ENCODE results near the gene FEM1C.

The FEM1C gene

GRCh38 chr5:115544436-115545350 is at the start of gene FEM1C:
Gene FEM1C (minus strand): TSS chr5:115544775. CDS start chr5:115543493, 1,282 bp downstream.
- DNase-seq, result peak; percentile 99

DNA sequence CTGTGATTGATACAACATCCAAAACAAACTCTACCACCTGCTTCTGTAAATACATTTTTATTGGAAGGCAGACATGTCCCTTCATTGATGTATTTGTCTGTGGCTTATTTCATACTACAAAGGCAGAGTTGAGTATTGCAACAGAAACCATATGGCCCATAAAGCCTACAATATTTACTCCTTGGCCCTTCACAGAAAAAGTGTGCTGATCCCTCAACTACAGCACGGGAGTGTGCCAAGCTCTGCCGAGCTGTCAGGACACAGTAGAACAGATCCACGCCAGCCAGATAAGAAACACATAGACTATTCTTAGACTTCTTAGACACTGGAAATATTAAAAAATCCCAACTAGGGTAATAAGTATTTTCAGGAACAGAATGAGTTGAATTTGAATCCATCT is 44.5 kb upstream of the FEM1C start:
- DNase-seq, result no peak

GRCh38 chr5:115588640-115589039 is 44.1 kb upstream of the FEM1C start:
- no peak for DNase-seq

DNA sequence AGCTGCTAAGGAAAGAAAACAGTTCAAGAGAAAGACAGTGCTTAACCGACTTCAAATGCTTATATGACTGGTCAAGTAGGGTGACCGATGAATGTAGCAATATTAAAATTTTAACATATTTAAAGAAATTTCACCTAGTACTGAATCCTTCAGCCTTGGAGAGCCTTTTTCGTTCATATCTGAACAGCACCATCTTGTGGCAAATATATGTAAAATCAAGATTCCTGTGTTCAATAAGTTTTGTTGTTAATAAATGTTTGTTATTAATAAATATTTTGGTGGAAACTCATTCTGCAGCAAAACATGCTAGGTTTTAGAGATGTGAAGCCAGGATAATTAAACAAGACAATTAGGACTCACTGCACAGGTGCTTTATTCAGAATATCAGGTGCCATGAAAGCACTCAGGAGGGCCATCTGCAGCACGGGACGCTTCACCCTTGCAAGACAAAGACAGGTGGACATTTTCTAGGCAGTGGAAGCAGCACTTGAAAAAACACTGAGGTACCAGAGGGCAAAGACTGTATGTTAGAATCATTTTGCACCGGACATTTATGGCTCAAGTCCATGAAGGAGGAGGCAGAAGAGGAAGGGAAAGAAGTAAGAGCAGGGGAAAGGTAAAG is 42.1 kb upstream of the FEM1C start:
- DNase-seq, result no peak

- DNase-seq, result no peak
Observed at GRCh38 chr5:115585265-115585664, 40.7 kb upstream of the FEM1C start.

- no peak for DNase-seq
Observed at GRCh38 chr5:115584501-115584900, 39.9 kb upstream of the FEM1C start.

DNA sequence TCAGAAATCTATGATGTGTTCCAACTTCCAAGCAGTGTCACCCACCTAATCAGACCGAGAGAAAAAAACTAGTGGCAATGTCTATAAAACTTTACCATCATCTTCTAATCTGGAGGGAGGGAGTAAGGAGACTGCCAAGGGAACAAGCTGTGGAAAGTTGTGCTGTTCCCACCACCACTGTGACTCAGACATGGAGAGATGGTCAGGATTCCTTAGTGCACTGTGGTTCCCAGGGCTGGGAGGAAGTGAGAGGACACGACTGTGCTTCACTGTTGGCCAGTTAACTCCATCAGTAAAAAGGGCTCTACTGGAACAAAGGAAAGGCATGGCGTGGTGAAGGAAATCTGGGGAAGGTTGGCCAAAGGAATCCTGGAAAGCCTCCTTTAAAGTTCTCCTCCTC is 38.9 kb upstream of the FEM1C start:
- no peak for DNase-seq

- DNase-seq, result no peak
Observed at GRCh38 chr5:115580941-115581340, 36.4 kb upstream of the FEM1C start.

DNA sequence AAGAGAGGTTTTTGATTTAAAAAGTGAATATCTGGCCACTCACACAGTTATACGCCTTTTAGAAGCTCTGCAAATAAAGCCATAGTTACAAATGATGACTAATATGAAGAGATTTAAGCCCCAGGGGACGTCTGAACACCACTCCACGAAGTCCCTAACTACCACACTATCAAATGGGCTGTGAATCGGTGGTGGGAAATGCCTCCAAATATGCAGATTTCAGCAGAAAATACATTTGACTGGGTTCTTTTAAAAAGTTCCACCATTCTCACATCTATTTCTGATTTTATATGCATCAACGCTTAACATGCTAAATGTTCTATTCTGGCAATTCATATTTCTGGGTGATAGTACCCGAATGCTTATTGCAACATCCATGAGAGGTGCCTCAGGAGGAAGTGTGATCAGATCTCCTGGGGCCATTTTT is 35.2 kb upstream of the FEM1C start:
- DNase-seq, result no peak

DNA sequence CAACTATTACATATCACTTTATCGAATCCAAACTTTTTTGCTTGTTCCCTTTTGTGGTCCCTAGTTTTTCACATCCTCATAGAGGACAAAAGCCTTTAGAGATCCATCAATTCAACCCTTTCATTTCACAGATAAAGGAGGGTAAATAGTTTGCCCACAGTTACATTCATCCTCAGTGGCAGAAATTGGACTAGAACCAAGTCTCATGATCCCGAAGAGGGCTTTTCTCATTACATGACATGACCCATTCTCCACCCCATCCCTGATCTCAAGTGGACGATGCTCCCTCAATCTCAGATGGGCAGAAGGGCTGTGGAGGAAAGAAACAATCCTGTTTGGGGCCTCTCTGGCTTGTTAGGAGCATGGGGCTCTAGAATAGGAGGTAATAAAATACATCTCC is 34.6 kb upstream of the FEM1C start:
- no peak for DNase-seq

GRCh38 chr5:115578657-115579056 is 34.1 kb upstream of the FEM1C start:
- no peak for DNase-seq

- no peak for DNase-seq
Observed at GRCh38 chr5:115577741-115578140, 33.2 kb upstream of the FEM1C start.

DNA sequence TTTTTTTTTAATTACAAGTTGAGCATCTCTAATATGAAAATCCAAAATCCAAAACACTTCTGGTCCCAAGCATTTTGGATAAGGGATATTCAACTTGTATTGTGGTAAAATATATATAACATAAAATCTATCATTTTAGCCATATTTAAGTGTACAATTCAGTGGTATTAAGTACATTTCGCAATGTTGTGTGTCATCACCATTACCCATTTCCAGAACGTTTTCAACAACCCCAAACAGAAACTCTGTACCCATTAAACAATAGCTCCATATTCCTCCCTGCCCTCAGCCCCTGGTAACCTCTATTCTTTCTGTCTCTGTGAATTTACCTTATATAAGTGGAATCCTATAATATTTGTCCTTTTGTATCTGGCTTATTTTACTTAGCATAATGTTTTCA is 32.8 kb upstream of the FEM1C start:
- DNase-seq, result no peak

GRCh38 chr5:115575167-115576070 is 30.8 kb upstream of the FEM1C start:
- DNase-seq, result no peak

GRCh38 chr5:115573133-115573532 is 28.6 kb upstream of the FEM1C start:
- DNase-seq, result no peak

DNA sequence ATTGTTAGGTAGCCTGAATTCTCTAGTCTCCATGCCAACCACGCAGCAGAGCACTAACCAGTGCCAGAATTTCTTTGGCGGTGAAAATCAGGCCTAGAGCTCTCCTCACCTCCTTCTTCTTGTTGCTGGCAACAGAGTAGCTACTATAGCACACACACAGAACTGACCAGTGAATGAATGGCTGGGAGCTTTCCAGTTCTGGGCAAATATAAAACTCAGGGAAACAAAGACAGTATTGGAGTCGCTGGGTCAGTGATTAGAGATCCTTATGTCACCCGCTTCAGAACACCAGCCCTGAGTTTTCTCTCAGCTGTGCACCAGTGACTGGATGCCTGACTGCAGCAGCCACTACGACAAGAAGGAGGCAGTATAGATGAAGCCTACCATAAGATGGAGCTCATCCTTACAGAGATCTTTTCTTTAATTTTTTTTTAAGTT is 26.9 kb upstream of the FEM1C start:
- no peak for DNase-seq

DNA sequence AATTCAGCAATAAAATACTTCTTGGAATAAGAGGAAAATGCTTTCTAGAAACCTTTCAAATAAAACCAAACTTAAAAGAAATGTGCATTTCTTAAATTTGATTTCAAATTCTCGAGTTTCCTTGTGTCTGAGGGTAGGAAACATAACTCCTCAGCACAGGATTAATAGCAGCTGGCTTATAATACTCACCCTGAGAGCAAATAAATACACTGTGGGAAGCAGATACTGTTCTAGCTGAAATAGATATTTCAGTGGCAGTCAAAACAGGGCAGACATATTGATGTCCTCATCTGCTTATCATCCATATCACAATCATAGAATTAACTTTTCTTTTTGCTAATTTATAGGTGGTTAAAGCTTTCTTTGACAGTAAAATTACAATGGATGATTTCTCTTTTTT is 24.1 kb upstream of the FEM1C start:
- DNase-seq, result no peak

DNA sequence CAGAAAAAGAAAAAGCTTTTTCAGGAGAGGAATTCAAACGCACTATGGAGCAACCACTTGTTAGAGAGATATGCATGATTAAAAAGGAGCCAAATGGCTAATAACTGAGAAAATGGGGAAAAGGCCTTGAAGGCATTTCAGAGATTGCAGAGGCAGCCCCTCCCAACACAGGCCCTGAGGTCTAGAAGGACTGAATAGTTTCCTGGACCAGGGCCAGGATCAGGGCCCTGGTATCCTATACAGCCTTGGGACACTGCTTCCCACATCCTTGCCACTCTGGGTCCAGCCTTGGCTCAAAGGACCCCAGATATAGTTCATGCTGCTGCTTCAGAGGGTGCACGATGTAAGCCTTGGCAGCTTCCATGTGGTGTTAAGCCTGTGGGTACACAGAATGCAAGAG is 20.7 kb upstream of the FEM1C start:
- no peak for DNase-seq

- DNase-seq, result no peak
Observed at GRCh38 chr5:115561176-115561575, 16.6 kb upstream of the FEM1C start.

DNA sequence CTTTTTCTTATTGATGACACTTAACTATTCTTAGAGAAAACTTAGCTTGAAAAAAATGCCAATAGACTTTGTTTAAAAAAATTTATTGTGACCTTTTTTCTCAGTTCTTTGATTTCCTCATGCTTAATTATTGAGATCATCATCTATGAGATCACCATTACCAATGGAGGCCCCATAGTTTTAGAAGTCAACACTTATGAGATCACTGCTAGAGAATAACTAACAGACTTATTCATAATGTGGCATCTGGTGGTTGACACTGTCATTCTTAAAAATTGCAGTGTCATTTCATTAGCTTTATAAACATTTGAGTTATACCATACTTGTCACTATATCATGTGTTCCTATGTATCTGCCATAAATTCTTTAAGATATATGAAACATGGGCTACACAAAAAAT is 14.9 kb upstream of the FEM1C start:
- no peak for DNase-seq

- DNase-seq, result no peak
Observed at GRCh38 chr5:115558388-115558956, 13.9 kb upstream of the FEM1C start.

- DNase-seq, result no peak
Observed at GRCh38 chr5:115557667-115558387, 13.3 kb upstream of the FEM1C start.

Measured in activated CD8-positive, alpha-beta memory T cell treated with anti-CD3 and anti-CD28 coated beads for 24 hours (primary cell).